Fibroblast of the aortic adventitia (primary cell): Measurements from ENCODE around the gene YJU2. TPM values are rescaled to one million over a fixed set of nuclear protein-coding genes. Genes with fewer than 3 reads are reported as not detected.
"Not testable (repeated sequence)": the region's sequence is repeated elsewhere in the genome, so short reads cannot be mapped to it uniquely, and the experiment has no call there.

Experiments
- DNase-seq: peaks from one replicate; pipeline ENCODE4 v3.0.0-alpha.2; 2010; ENCODE audit warnings: low read depth
- H3K4me3 ChIP-seq: 2 replicates; pipeline ENCODE4 v1.5.1; 2011; ENCODE audit warnings: low read depth, mild to moderate bottlenecking, control low read depth, low read length, moderate library complexity
- CTCF ChIP-seq: IDR thresholded peaks from 2 replicates; pipeline ENCODE4 v1.5.1; 2011; ENCODE audit warnings: mild to moderate bottlenecking, low read length, control low read depth, inconsistent platforms; ENCODE audit not compliant: insufficient read depth
- total RNA-seq: library from RNA; depleted of rRNA; stranded (reverse); fragments of >200 nt; gene quantifications from 2 replicates; pipeline ENCODE4 v1.2.3, GENCODE V29; 2012; ENCODE audit warnings: low replicate concordance

Gene YJU2
- total RNA-seq, 1 donor, result 17.2 TPM

GRCh38 chr19:4284176-4284958, 37.5 kb downstream of the YJU2 start:
- DNase-seq, result no peak
- TF ChIP-seq CTCF, result no peak
- no peak overlapping the region for H3K4me3 ChIP-seq

GRCh38 chr19:4284974-4285373, 38.1 kb downstream of the YJU2 start:
- TF ChIP-seq CTCF, result no peak
- no peak for DNase-seq
- no peak overlapping the region for H3K4me3 ChIP-seq

GRCh38 chr19:4286141-4286540, 39.3 kb downstream of the YJU2 start:
- DNase-seq, result not testable (repeated sequence)

GRCh38 chr19:4288091-4288777, 41.4 kb downstream of the YJU2 start:
- DNase-seq, result no peak

More at GRCh38 chr19:4286141-4286540, 39.3 kb downstream of the YJU2 start:
- H3K4me3 ChIP-seq, result not testable (repeated sequence)

GRCh38 chr19:4291184-4291732, 44.4 kb downstream of the YJU2 start:
- TF ChIP-seq CTCF, result no peak
- H3K4me3 ChIP-seq, result no peak overlapping the region
- no peak for DNase-seq

More at GRCh38 chr19:4288091-4288777, 41.4 kb downstream of the YJU2 start:
- no peak overlapping the region for H3K4me3 ChIP-seq
- TF ChIP-seq CTCF, result no peak

GRCh38 chr19:4292515-4292914, 45.6 kb downstream of the YJU2 start:
- no peak for DNase-seq
- no peak overlapping the region for H3K4me3 ChIP-seq
- TF ChIP-seq CTCF, result no peak

GRCh38 chr19:4294389-4294788, 47.5 kb downstream of the YJU2 start:
- H3K4me3 ChIP-seq, result no peak overlapping the region
- TF ChIP-seq CTCF, result no peak
- DNase-seq, result no peak
